Activated naive CD4-positive, alpha-beta T cell treated with anti-CD3 and anti-CD28 coated beads, Interleukin-2, amount 50 U/mL, for 24 hours (primary cell): ENCODE results near the gene SRCIN1.

ENCODE experiments used
- H3K27ac Mint-ChIP-seq: one replicate; pipeline ENCODE4 v1.8.0; 2021; ENCODE audit warnings: mild to moderate bottlenecking, mixed read lengths
- H3K27me3 Mint-ChIP-seq: one replicate; pipeline ENCODE4 v1.8.0; 2021; ENCODE audit warnings: mixed read lengths
- H3K36me3 Mint-ChIP-seq: one replicate; pipeline ENCODE4 v1.8.0; 2021; ENCODE audit warnings: mixed read lengths
- H3K4me1 Mint-ChIP-seq: one replicate; pipeline ENCODE4 v1.8.0; 2021; ENCODE audit warnings: mixed read lengths
- H3K4me3 Mint-ChIP-seq: one replicate; pipeline ENCODE4 v1.8.0; 2021; ENCODE audit warnings: mild to moderate bottlenecking, mixed read lengths
- H3K9me3 Mint-ChIP-seq: one replicate; pipeline ENCODE4 v1.8.0; 2021; ENCODE audit warnings: mixed read lengths

Gene SRCIN1

GRCh38 chr17:38604479-38605403 is 1.0 kb downstream of the SRCIN1 start:
- Mint-ChIP-seq H3K4me1 (peaks cover 14% of the 10 kb centered on the region), H3K27me3 (peaks cover 36% of the 10 kb centered on the region), H3K4me3 (no peak overlapping the region), H3K36me3 (no peaks in the 10 kb centered on the region), H3K9me3 (no peaks in the 10 kb centered on the region), H3K27ac (no peak overlapping the region)

DNA sequence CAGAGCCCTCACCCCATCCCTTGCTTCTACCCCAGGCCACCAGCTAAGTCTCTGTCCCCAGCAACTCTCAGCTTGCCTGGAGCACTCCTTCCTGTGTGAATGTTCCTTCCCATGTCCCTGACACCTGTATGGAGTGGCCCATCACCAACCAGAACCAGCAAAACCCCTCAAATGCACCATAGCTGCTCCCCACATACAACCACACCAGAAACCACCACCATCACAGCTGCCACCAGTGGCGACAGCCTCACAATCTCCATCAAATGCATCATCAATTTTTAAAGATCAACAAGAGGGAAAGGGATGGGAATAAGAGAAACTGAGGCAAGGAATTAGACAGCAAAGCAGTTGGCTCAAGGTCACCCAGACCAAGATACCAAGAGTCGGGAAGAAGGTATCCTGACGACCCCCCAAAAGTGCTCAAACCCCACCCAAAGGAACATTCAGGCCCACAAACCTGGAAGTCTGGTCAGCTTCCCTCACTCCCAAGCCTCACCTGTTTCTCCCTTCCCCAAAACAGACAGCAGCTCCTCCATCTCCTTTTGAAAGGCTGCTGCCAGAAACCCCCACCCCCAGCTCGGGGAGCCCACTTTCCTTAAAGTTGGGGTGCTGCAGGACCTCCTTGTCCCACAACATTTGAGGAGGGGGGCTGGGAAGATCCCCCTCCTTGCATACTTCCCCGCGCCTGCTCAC is 1.8 kb downstream of the SRCIN1 start:
- Mint-ChIP-seq H3K4me1 (peaks cover 14% of the 10 kb centered on the region), H3K4me3 (peak overlapping the region; percentile 42), H3K9me3 (no peaks in the 10 kb centered on the region), H3K27ac (no peak overlapping the region), H3K36me3 (no peaks in the 10 kb centered on the region), H3K27me3 (peaks cover 36% of the 10 kb centered on the region)

DNA sequence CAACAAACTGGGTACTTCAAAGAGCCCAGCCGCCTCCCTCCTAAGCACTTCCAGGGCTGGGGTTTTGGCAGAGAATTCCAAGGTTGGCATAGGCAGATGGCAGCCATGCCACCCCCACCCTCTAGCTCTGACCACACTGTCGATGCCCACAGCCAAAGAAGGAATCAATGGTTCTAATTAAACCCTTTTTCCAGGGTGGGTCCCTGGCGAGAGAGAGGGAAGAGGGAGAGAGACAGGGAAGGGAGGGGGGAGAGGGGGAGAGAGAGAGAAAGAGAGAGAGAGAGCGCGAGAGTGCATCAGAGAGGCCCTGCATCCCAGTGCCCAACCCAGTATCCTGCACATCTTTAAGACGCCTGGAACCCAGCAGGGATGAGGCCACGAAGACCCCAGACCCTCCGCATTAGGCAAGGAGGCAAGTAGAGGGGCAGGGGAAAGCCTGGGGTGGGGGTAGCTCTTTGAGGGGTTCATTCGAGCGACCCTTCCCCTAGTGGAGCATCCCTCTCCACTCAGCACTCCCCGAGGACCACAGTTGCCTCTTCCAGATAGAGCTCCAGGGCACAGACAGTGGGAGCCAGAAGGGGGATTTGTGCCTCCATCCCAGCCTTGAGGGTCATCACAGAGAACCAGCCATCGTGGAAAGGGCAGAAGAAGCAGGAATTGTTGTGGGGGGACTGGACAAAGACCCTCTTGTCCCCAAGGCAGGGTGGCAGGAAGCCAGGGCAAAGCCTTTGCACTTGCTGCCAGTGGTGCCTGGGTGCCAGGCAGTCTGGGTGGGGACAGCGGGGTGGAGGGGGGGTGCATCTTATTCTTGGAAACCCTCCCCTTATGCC is 2.6 kb downstream of the SRCIN1 start:
- Mint-ChIP-seq H3K27me3 (peaks cover 30% of the 10 kb centered on the region), H3K27ac (no peak overlapping the region), H3K4me3 (no peak overlapping the region), H3K36me3 (no peaks in the 10 kb centered on the region), H3K9me3 (no peaks in the 10 kb centered on the region), H3K4me1 (peaks cover 14% of the 10 kb centered on the region)

DNA sequence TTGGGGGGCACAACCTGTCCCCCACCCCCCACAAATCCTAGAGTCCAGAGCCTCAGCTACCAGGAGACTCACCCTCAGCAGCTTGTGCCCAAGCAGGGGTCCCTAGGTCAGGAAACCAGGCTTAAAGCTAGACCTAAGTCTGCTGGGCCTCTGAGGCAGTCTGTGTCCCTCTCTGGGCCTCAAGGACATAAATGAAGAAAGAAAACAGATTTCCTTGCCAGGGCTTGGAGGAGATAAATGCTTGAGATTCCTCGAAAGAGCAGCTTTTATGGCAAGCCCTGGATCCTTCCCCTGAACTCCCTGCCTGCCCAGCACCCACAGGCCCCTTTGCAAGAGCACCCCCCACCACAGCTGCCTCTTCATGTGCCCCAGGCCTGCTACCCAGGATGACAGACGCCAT is 3.3 kb downstream of the SRCIN1 start:
- peaks cover 11% of the 10 kb centered on the region for H3K4me1 Mint-ChIP-seq
- H3K36me3 Mint-ChIP-seq: no peaks in the 10 kb centered on the region
- no peaks in the 10 kb centered on the region for H3K9me3 Mint-ChIP-seq
- no peak overlapping the region for H3K4me3 Mint-ChIP-seq
- no peak overlapping the region for H3K27ac Mint-ChIP-seq
- H3K27me3 Mint-ChIP-seq: peaks cover 24% of the 10 kb centered on the region

GRCh38 chr17:38601539-38602351 is 4.0 kb downstream of the SRCIN1 start:
- peaks cover 6% of the 10 kb centered on the region for H3K4me1 Mint-ChIP-seq
- peaks cover 23% of the 10 kb centered on the region for H3K27me3 Mint-ChIP-seq
- H3K4me3 Mint-ChIP-seq: no peak overlapping the region
- H3K27ac Mint-ChIP-seq: no peak overlapping the region
- H3K9me3 Mint-ChIP-seq: no peaks in the 10 kb centered on the region
- H3K36me3 Mint-ChIP-seq: no peaks in the 10 kb centered on the region

DNA sequence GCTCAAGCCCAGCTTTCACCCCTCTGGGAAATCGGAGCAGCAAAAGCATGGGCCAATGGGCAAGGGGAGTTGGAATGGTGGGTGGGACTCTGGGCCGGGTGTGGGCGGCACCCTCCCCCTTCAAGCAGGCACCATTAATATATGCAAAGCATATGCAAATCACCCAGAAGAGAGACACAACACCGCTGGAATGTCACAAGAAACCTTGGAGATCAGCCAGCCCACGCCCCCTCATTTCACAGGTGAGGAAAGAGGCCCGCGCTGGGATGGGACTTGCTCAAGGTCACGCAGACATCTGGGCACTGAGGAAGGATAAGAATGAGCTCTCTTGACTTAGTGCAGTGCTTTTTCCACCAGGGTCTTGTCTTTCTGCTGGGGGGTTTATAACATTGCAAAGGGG is 4.8 kb downstream of the SRCIN1 start:
- Mint-ChIP-seq H3K4me3 (no peak overlapping the region), H3K27ac (no peak overlapping the region), H3K27me3 (peaks cover 27% of the 10 kb centered on the region), H3K4me1 (peaks cover 4% of the 10 kb centered on the region), H3K36me3 (no peaks in the 10 kb centered on the region), H3K9me3 (no peaks in the 10 kb centered on the region)

DNA sequence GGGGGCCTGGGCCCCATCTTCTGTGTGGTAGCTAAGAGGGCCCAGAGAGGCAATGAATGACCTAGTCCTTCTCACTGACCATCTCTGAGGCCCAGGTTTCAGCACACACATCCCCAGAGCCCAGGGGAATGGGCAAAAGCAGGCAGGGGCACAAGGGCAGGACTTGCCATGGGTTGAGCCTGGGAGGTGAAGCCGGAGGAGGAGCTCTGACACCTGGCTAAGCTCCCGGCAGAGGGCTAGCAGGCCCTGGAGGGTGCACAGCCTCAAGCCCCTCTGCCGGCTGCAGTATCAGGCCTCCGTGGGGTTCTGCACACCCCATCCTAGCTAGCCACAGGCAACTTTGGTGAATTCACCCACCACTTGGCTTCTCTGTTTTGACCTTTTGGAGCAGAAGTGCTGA is 5.3 kb downstream of the SRCIN1 start:
- H3K36me3 Mint-ChIP-seq: no peaks in the 10 kb centered on the region
- H3K4me3 Mint-ChIP-seq: no peak overlapping the region
- no peaks in the 10 kb centered on the region for H3K9me3 Mint-ChIP-seq
- H3K27ac Mint-ChIP-seq: no peak overlapping the region
- H3K27me3 Mint-ChIP-seq: peaks cover 31% of the 10 kb centered on the region
- peaks cover 4% of the 10 kb centered on the region for H3K4me1 Mint-ChIP-seq

GRCh38 chr17:38599398-38599856 is 6.3 kb downstream of the SRCIN1 start:
- Mint-ChIP-seq H3K27ac (no peak overlapping the region), H3K4me3 (no peak overlapping the region), H3K36me3 (no peaks in the 10 kb centered on the region), H3K9me3 (no peaks in the 10 kb centered on the region), H3K4me1 (peaks cover 4% of the 10 kb centered on the region), H3K27me3 (peaks cover 36% of the 10 kb centered on the region)

DNA sequence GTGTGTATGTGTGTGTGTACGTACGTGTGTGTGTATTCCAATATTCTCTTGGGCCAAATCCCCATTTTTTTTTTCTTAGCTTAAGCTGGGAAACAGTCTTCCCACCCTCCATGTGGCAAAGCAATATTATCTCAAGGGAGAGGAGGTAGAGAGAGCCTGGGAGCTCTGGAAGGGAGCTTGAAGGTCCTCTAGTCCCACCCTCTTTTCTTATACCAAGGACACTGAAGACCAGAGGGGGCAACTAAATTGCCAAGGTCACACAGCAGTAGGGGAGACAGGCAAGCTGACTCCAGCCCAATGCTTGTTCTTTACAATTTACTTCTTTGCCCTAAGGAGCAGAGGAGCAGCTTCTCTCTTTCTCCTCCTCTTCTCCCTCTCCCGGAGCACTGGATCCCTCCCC is 6.8 kb downstream of the SRCIN1 start:
- Mint-ChIP-seq H3K4me3 (no peak overlapping the region), H3K27ac (no peak overlapping the region), H3K27me3 (peaks cover 38% of the 10 kb centered on the region), H3K4me1 (peaks cover 4% of the 10 kb centered on the region), H3K36me3 (no peaks in the 10 kb centered on the region), H3K9me3 (no peaks in the 10 kb centered on the region)

DNA sequence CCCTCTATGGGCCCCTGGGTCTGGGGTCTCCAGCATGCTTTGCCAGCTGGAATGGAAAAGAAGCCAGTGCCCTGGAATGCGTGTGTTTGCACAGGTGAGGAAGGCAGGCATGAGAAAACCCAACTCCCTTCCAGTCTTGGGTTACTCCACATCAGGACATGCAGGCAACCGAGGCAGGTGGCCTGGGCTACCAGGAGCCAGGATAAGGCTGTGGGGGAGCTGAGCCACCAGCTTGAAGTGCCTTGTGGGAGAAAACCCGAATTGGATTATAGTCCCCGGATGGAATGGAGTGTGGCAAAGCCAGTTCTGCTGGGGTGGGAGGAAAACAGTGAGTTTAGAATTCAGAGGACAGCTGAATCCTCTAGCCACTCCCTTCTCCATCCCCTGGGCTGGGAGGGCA is 7.2 kb downstream of the SRCIN1 start:
- Mint-ChIP-seq H3K4me1 (no peaks in the 10 kb centered on the region), H3K4me3 (no peak overlapping the region), H3K36me3 (no peaks in the 10 kb centered on the region), H3K27me3 (peaks cover 39% of the 10 kb centered on the region), H3K9me3 (no peaks in the 10 kb centered on the region), H3K27ac (no peak overlapping the region)

DNA sequence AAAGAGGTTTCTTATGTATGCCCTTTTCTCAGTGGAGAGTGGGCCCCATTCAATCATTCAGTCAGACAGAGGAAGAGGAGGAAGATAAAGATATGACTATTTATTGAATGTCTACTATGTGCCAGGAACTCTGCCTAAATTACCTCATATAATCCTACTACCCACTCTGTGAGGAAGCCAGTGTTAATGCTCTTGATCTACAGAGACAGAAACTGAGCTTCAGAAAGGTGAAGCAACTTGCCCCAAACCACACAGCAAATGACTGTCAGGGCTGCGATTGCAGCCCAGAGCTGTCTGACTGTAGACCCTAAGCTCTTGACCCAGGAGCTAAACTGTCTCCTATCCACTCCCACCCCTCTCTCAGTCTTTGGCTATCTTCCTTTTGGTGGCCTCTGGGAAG is 8.4 kb downstream of the SRCIN1 start:
- Mint-ChIP-seq H3K9me3 (no peaks in the 10 kb centered on the region), H3K4me1 (peaks cover 3% of the 10 kb centered on the region), H3K27me3 (peaks cover 45% of the 10 kb centered on the region), H3K36me3 (no peaks in the 10 kb centered on the region), H3K27ac (no peak overlapping the region), H3K4me3 (no peak overlapping the region)

DNA sequence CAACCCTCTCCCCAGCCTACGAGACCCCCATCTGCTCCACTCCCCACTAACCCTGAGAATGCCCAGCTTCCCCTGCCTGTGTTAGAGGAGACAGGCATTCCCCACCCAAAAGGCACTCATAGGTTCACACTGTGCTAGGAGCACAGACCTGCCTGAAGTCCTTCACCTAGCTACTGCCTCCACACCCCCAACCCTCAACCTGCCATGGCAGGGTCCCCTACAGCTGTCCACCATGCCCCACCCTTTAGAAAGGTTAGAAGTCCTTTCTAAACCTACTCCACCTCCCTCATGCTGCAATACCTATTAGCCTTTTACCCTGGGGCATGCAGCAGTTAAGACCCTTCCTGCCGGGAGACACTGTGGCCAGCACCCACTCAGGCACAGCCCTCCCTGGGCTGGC is 9.1 kb downstream of the SRCIN1 start:
- Mint-ChIP-seq H3K27ac (no peak overlapping the region), H3K4me1 (peaks cover 10% of the 10 kb centered on the region), H3K9me3 (no peaks in the 10 kb centered on the region), H3K4me3 (no peak overlapping the region), H3K27me3 (peaks cover 43% of the 10 kb centered on the region), H3K36me3 (no peaks in the 10 kb centered on the region)

DNA sequence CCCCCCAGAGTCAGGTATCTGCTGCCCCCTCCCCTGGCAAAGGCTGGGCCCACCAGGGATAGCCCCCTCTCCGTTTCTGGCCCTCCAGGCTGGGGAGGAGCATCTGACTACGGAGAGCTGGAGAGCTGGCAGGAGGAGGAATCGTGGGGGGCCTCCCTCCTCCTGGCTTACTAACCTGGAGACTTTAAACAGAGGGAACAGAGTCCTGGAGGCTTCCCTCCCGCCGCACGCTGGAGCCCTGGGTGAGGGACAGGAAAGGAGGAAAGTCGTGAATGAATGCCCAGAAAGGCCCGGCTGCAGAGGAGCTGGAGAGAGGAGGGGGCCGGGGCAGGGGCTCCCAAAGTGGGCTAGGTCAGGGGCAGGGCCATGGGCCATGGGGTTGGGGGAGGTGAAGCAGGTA is 9.9 kb downstream of the SRCIN1 start:
- no peak overlapping the region for H3K27ac Mint-ChIP-seq
- H3K4me1 Mint-ChIP-seq: peaks cover 18% of the 10 kb centered on the region
- H3K9me3 Mint-ChIP-seq: no peaks in the 10 kb centered on the region
- no peaks in the 10 kb centered on the region for H3K36me3 Mint-ChIP-seq
- H3K27me3 Mint-ChIP-seq: peaks cover 46% of the 10 kb centered on the region
- H3K4me3 Mint-ChIP-seq: no peak overlapping the region

DNA sequence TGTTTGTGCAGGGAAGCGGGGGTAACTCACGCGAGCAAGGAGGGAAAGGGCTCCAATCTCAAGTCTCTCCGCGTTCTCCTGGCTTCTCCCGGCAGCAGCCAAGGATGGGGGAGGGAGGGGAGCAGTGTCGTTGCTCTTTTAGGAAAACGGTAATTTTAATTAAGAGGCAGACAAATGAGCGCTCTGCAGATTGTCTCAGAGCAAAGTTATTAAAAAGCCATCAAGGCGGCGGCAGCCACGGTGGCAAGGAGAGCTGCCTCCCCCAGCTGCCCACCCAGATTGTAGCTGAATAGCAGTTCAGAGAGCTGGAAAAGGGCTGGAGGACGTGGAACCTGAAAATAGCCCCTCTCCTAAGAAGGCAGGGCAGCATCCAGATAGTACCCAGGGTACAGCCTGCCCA is 11.6 kb downstream of the SRCIN1 start:
- no peak overlapping the region for H3K4me3 Mint-ChIP-seq
- H3K27me3 Mint-ChIP-seq: peaks cover 43% of the 10 kb centered on the region
- no peaks in the 10 kb centered on the region for H3K36me3 Mint-ChIP-seq
- no peaks in the 10 kb centered on the region for H3K9me3 Mint-ChIP-seq
- H3K27ac Mint-ChIP-seq: no peak overlapping the region
- peaks cover 21% of the 10 kb centered on the region for H3K4me1 Mint-ChIP-seq

- H3K36me3 Mint-ChIP-seq: no peaks in the 10 kb centered on the region
- H3K27ac Mint-ChIP-seq: no peak overlapping the region
- peaks cover 55% of the 10 kb centered on the region for H3K27me3 Mint-ChIP-seq
- H3K4me1 Mint-ChIP-seq: peaks cover 21% of the 10 kb centered on the region
- H3K9me3 Mint-ChIP-seq: no peaks in the 10 kb centered on the region
- no peak overlapping the region for H3K4me3 Mint-ChIP-seq
These were observed 13.3 kb downstream of the SRCIN1 start for GRCh38 chr17:38592487-38592886.
